Uterus (tissue), 4 donors: ENCODE results near the gene TTLL8. TPM values are rescaled to one million over a fixed set of nuclear protein-coding genes. Genes with fewer than 3 reads are reported as not detected.

Source experiments
- DNase-seq, 2 donors: peaks; one replicate each; pipeline ENCODE4 v3.0.0-alpha.2; 2019 to 2020
- H3K27ac ChIP-seq, 2 donors: fragments of 200-600 bp; sonication (generic); 1 replicate in 1 of 2; 2 replicates in 1 of 2; pipeline ENCODE4 v1.5.1; 2016 to 2018
- H3K27me3 ChIP-seq, 2 donors: fragments of 200-600 bp; sonication (generic); one replicate each; pipeline ENCODE4 v1.5.1; 2018 to 2019; ENCODE audit warnings: control low read depth in 1 of 2
- H3K36me3 ChIP-seq, 2 donors: fragments of 200-600 bp; sonication (generic); one replicate each; pipeline ENCODE4 v1.5.1; 2019; ENCODE audit warnings: control low read depth in 1 of 2
- H3K4me1 ChIP-seq, 2 donors: fragments of 200-600 bp; sonication (generic); one replicate each; pipeline ENCODE4 v1.5.1; 2018 to 2019; ENCODE audit warnings: control low read depth in 1 of 2
- H3K4me3 ChIP-seq, 2 donors: fragments of 200-600 bp; sonication (generic); 1 replicate in 1 of 2; 2 replicates in 1 of 2; pipeline ENCODE4 v1.5.1; 2018 to 2019; ENCODE audit warnings: mild to moderate bottlenecking in 1 of 2
- H3K9me3 ChIP-seq, 2 donors: fragments of 200-600 bp; sonication (generic); one replicate each; pipeline ENCODE4 v1.5.1; 2019; ENCODE audit warnings: control low read depth in 1 of 2
- CTCF ChIP-seq, 4 experiments: fragments of 200-600 bp in 2 of 4; fragments of 450-650 bp in 2 of 4; sonication (generic) in 2 of 4; IDR thresholded peaks; one replicate each; pipeline ENCODE4 v1.5.1; 2016 to 2019; ENCODE audit warnings: antibody characterized with exemption in 4 of 4, mild to moderate bottlenecking in 2 of 4, moderate library complexity in 1 of 4
- POLR2A ChIP-seq, 2 donors: fragments of 450-650 bp; IDR thresholded peaks; one replicate each; pipeline ENCODE4 v1.6.1; 2016; ENCODE audit warnings: antibody characterized with exemption in 2 of 2, mild to moderate bottlenecking in 1 of 2, moderate library complexity in 1 of 2
- intact Hi-C: fragments of 100-400 bp; cut with DNase I; formaldehyde crosslinking; loops from one replicate; pipeline ENCODE4 v1.15.1; 2023; ENCODE audit warnings: low total_unique reads
- total RNA-seq, 4 donors: library from RNA; depleted of rRNA in 3 of 4; stranded (reverse); fragments of >200 nt in 3 of 4; gene quantifications; one replicate each; pipeline versions ENCODE4 v1.1.0 to v1.2.4, GENCODE V29; 2014 to 2023
- donor health status: DM: yes; HTN: yes; CAD: no.

TTLL8 gene
- total RNA-seq, 4 donors from 2014 or later = not detected

DNA sequence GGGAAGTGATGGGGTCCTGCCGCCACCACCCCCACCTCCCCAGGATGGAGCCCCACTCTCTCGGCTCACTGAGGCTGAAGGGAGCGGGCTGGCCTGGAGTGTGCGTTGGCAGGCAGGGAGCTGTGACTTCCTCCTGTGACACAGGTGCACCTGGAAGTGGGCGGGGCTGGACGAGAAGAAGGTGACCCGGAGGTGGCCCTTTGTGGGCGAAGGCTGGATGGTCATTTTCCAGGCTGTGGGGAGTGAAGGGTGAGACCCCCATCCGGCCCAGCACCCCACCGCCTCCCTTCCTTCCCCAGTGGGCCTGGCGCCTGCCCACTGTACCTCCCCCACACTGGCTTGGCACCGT, 60.9 kb downstream of the TTLL8 start:
- TF ChIP-seq POLR2A (IDR thresholded peaks at IDR 0.05) = no peak
- no peak for TF ChIP-seq CTCF (IDR thresholded peaks at IDR 0.05)

DNA sequence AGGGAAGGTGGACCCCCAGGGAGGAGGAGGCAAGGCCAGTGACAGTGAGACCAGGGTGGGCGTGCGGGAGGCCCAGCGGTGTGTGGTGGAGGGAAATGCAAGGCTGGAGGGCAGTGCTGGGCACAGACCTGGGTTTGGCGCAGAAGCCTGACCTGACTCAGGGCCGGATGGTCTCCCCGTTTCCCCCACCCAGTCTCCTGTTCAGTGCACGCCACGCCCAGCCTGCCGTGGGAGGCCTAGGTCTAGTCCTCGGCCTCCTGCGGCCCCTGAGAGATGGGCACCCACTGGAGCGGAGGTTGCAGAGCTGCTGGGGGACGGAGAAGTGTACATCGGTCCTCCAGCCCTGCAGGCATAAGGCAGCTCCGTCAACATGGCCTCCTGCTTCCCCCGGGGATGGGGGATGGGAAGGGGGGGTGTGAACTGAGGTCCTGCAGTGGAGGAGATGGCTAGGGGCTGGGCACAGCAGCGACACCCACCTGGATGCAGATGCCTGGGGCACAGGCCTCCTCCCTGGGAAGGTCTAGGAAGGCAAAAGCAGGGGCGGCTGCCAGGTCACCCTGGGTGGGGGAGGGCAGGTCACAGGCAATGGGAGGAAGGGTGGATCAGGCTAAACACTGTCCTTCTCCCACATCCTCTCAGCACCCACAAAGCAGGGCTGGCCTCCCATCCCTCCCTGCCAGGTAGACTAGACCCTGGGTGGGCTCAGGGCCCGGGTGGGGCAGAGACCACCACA, 61.4 kb downstream of the TTLL8 start:
- intact Hi-C loops = no loop called here
- Histone ChIP-seq H3K4me3 (no peak overlapping the region), H3K4me1 (no peaks in the 10 kb centered on the region), H3K36me3 (no peaks in the 10 kb centered on the region), H3K9me3 (no peaks in the 10 kb centered on the region), H3K27me3 (peaks cover 0 to 6% of the 10 kb centered on the region in 2 donors), H3K27ac (no peak overlapping the region)
- TF ChIP-seq CTCF (IDR thresholded peaks at IDR 0.05) = no peak
- TF ChIP-seq POLR2A (IDR thresholded peaks at IDR 0.05) = no peak
- DNase-seq = no peak

More for the DNA sequence above, 60.9 kb downstream of the TTLL8 start:
- Histone ChIP-seq H3K4me3 (no peak overlapping the region), H3K9me3 (no peaks in the 10 kb centered on the region), H3K27me3 (peaks cover 0 to 6% of the 10 kb centered on the region in 2 donors), H3K27ac (no peak overlapping the region), H3K4me1 (no peaks in the 10 kb centered on the region), H3K36me3 (no peaks in the 10 kb centered on the region)
- DNase-seq = no peak
- intact Hi-C loops = no loop called here

GRCh38 chr22:49996119-49996517, 62.0 kb downstream of the TTLL8 start:
- TF ChIP-seq POLR2A (IDR thresholded peaks at IDR 0.05) (no peak), CTCF (IDR thresholded peaks at IDR 0.05) (no peak)
- H3K4me1 ChIP-seq = no peaks in the 10 kb centered on the region
- peaks cover 0 to 3% of the 10 kb centered on the region in 2 donors for H3K9me3 ChIP-seq
- H3K27ac ChIP-seq = no peak overlapping the region
- intact Hi-C loops = no loop called here
- no peak for DNase-seq
- no peak overlapping the region for H3K4me3 ChIP-seq
- peaks cover 0 to 6% of the 10 kb centered on the region in 2 donors for H3K27me3 ChIP-seq
- no peaks in the 10 kb centered on the region for H3K36me3 ChIP-seq

DNA sequence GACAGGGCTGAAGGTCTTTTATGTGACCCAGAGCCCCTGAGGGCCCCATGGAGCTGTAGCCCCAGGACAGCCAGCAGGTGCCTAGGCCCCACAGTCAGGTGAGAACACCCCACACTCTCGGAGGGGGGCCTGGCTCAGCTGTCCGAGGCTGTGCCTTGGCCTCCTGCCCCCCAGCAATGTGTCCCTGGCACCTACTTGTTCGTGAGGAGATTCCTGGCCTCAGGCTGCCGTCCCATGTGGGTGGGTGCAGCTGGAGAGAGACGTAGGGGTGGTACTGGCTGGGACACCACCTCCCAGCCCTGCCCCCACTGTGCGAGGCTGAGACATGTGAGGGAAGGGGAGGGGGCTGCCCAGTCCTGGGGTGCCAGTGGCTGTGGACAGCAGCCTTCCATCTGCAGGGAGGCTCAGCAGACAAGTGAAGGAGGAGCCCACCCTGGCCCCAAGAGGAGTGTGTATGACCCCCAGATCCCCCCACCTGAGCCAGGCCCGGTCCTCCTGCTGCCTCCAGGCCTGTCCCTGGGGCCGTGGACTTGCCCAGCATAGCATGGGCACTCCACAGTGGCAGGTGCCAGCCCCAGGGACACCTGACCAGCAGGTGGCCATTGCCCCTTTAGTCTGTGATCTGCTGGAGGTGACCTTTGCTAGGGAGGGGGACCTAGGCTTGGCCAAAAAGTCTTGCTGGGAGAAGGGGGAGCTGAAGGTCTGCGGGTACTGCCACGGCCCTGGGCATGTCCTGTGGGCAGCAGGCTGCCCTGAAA, 62.6 kb downstream of the TTLL8 start:
- peaks cover 0 to 9% of the 10 kb centered on the region in 2 donors for H3K9me3 ChIP-seq
- H3K27ac ChIP-seq = no peak overlapping the region
- H3K4me3 ChIP-seq = no peak overlapping the region
- DNase-seq = no peak
- TF ChIP-seq POLR2A (IDR thresholded peaks at IDR 0.05) = no peak
- no peak for TF ChIP-seq CTCF (IDR thresholded peaks at IDR 0.05)
- peaks cover 0 to 6% of the 10 kb centered on the region in 2 donors for H3K27me3 ChIP-seq
- intact Hi-C loops = no loop called here
- H3K4me1 ChIP-seq = no peaks in the 10 kb centered on the region
- no peaks in the 10 kb centered on the region for H3K36me3 ChIP-seq

- intact Hi-C loops = no loop called here
- no peaks in the 10 kb centered on the region for H3K36me3 ChIP-seq
- H3K9me3 ChIP-seq = peaks cover 0 to 9% of the 10 kb centered on the region in 2 donors
- no peaks in the 10 kb centered on the region for H3K4me1 ChIP-seq
- no peak overlapping the region for H3K27ac ChIP-seq
- DNase-seq = no peak
- peaks cover 0 to under 1% of the 10 kb centered on the region in 2 donors for H3K27me3 ChIP-seq
- TF ChIP-seq CTCF (IDR thresholded peaks at IDR 0.05) (no peak), POLR2A (IDR thresholded peaks at IDR 0.05) (no peak)
- H3K4me3 ChIP-seq = no peak overlapping the region
Measured at GRCh38 chr22:49995041-49995360, 63.1 kb downstream of the TTLL8 start.
